ENCODE measurements around the gene CFAP54. TPM values are rescaled to one million over a fixed set of nuclear protein-coding genes. Genes with fewer than 3 reads are reported as not detected.
A peak's percentile ranks its signal among the peaks of the same experiment; 100 is the strongest.

CFAP54 gene
- total and polyA plus RNA-seq, 2 donors (not counting 1 experiment from before 2014, with no cell fraction given) = 0.93 to 7.1 TPM

- H3K27me3 ChIP-seq (ENCODE audit: control insufficient read depth, insufficient read depth, low read length) = no peaks in the 10 kb centered on the region
- no peaks in the 10 kb centered on the region for H3K79me2 ChIP-seq (ENCODE audit: control insufficient read depth, insufficient read depth, low read length)
- no peak overlapping the region for H3K4me3 ChIP-seq (replicated peaks in 1 of 4; ENCODE audit: control extremely low read depth in 1 of 4, insufficient read depth in 1 of 4, low read depth in 3 of 4, low read length in 4 of 4)
- no peaks in the 10 kb centered on the region for H3K9me3 ChIP-seq (ENCODE audit: control insufficient read depth, insufficient read depth, low read depth, low read length)
- H3K36me3 ChIP-seq (ENCODE audit: control insufficient read depth, insufficient read depth, low read length) = no peaks in the 10 kb centered on the region
- no peak overlapping the region for H3K9ac ChIP-seq (ENCODE audit: insufficient read depth, low read length)
- no peaks in the 10 kb centered on the region for H4K20me1 ChIP-seq (ENCODE audit: control insufficient read depth, extremely low read depth, insufficient read depth, low read length)
- DNase-seq (ENCODE audit: low read depth in 2 of 2) = peak in 1 of 2 donors; percentile 45
- no peak overlapping the region for H3K4me2 ChIP-seq (ENCODE audit: extremely low read depth, insufficient read depth, low read length)
- TF ChIP-seq EZH2 (IDR thresholded peaks at IDR 0.05; ENCODE audit: low read length, missing control alignments) (no peak), CTCF (conservative IDR thresholded peaks at IDR 0.05 in 1 of 2, IDR thresholded peaks at IDR 0.05 in 1 of 2; ENCODE audit: low read depth in 1 of 2, low read length in 2 of 2) (no peak)
- H3K4me1 ChIP-seq (ENCODE audit: control insufficient read depth, extremely low read depth, insufficient read depth, low read length) = no peaks in the 10 kb centered on the region
- H3K27ac ChIP-seq (ENCODE audit: insufficient read depth, low read length) = no peak overlapping the region
- no peak overlapping the region for H2AFZ ChIP-seq (ENCODE audit: low read length)
These were observed 81.9 kb downstream of the CFAP54 start for GRCh38 chr12:96571101-96571862.

- H3K4me1 ChIP-seq (ENCODE audit: control insufficient read depth, extremely low read depth, insufficient read depth, low read length) = no peaks in the 10 kb centered on the region
- H3K36me3 ChIP-seq (ENCODE audit: control insufficient read depth, insufficient read depth, low read length) = no peaks in the 10 kb centered on the region
- no peaks in the 10 kb centered on the region for H3K79me2 ChIP-seq (ENCODE audit: control insufficient read depth, insufficient read depth, low read length)
- no peak overlapping the region for H3K4me2 ChIP-seq (ENCODE audit: extremely low read depth, insufficient read depth, low read length)
- no peak overlapping the region for H3K27ac ChIP-seq (ENCODE audit: insufficient read depth, low read length)
- no peak overlapping the region for H3K9ac ChIP-seq (ENCODE audit: insufficient read depth, low read length)
- H3K9me3 ChIP-seq (ENCODE audit: control insufficient read depth, insufficient read depth, low read depth, low read length) = no peaks in the 10 kb centered on the region
- peak overlapping the region; percentile 57 for H2AFZ ChIP-seq (ENCODE audit: low read length)
- no peaks in the 10 kb centered on the region for H4K20me1 ChIP-seq (ENCODE audit: control insufficient read depth, extremely low read depth, insufficient read depth, low read length)
- TF ChIP-seq EZH2 (IDR thresholded peaks at IDR 0.05; ENCODE audit: low read length, missing control alignments) (no peak), CTCF (conservative IDR thresholded peaks at IDR 0.05 in 1 of 2, IDR thresholded peaks at IDR 0.05 in 1 of 2; ENCODE audit: low read depth in 1 of 2, low read length in 2 of 2) (peak; percentile 54 to 70)
- no peak overlapping the region for H3K4me3 ChIP-seq (replicated peaks in 1 of 4; ENCODE audit: control extremely low read depth in 1 of 4, insufficient read depth in 1 of 4, low read depth in 3 of 4, low read length in 4 of 4)
- no peaks in the 10 kb centered on the region for H3K27me3 ChIP-seq (ENCODE audit: control insufficient read depth, insufficient read depth, low read length)
- DNase-seq (ENCODE audit: low read depth in 2 of 2) = peak; percentile 55 to 80
These were observed 89.2 kb downstream of the CFAP54 start for GRCh38 chr12:96578526-96579125.

- Histone ChIP-seq H4K20me1 (ENCODE audit: control insufficient read depth, extremely low read depth, insufficient read depth, low read length) (no peaks in the 10 kb centered on the region), H3K9me3 (ENCODE audit: control insufficient read depth, insufficient read depth, low read depth, low read length) (no peaks in the 10 kb centered on the region), H3K36me3 (ENCODE audit: control insufficient read depth, insufficient read depth, low read length) (no peaks in the 10 kb centered on the region), H3K4me1 (ENCODE audit: control insufficient read depth, extremely low read depth, insufficient read depth, low read length) (no peaks in the 10 kb centered on the region), H3K27me3 (ENCODE audit: control insufficient read depth, insufficient read depth, low read length) (no peaks in the 10 kb centered on the region), H2AFZ (ENCODE audit: low read length) (no peak overlapping the region), H3K4me3 (replicated peaks in 1 of 4; ENCODE audit: control extremely low read depth in 1 of 4, insufficient read depth in 1 of 4, low read depth in 3 of 4, low read length in 4 of 4) (no peak overlapping the region), H3K79me2 (ENCODE audit: control insufficient read depth, insufficient read depth, low read length) (no peaks in the 10 kb centered on the region), H3K27ac (ENCODE audit: insufficient read depth, low read length) (no peak overlapping the region), H3K9ac (ENCODE audit: insufficient read depth, low read length) (no peak overlapping the region), H3K4me2 (ENCODE audit: extremely low read depth, insufficient read depth, low read length) (no peak overlapping the region)
- DNase-seq (ENCODE audit: low read depth in 2 of 2) = peak in 1 of 2 donors; percentile 65
- TF ChIP-seq EZH2 (IDR thresholded peaks at IDR 0.05; ENCODE audit: low read length, missing control alignments) = no peak
- TF ChIP-seq CTCF (conservative IDR thresholded peaks at IDR 0.05 in 1 of 2, IDR thresholded peaks at IDR 0.05 in 1 of 2; ENCODE audit: low read depth in 1 of 2, low read length in 2 of 2) = no peak
These were observed 96.6 kb downstream of the CFAP54 start for GRCh38 chr12:96585977-96586376.

Measured in fibroblast of lung (primary cell).